IPS-18a (cell line): ENCODE data around the gene OPA3.

ENCODE experiments used
- H3K27ac ChIP-seq: one replicate; pipeline ENCODE4 v1.5.1; 2013; ENCODE audit warnings: low read length
- H3K27me3 ChIP-seq: one replicate; pipeline ENCODE4 v1.6.1; 2013; ENCODE audit warnings: mild to moderate bottlenecking, low read length; ENCODE audit not compliant: control insufficient read depth, insufficient read depth
- H3K36me3 ChIP-seq: one replicate; pipeline ENCODE4 v1.6.1; 2013; ENCODE audit warnings: low read depth, low read length; ENCODE audit not compliant: control insufficient read depth
- H3K4me1 ChIP-seq: one replicate; pipeline ENCODE4 v1.6.1; 2013; ENCODE audit warnings: low read depth, low read length; ENCODE audit not compliant: control insufficient read depth
- H3K4me3 ChIP-seq: one replicate; pipeline ENCODE4 v1.5.1; 2013; ENCODE audit warnings: low read length
- H3K9ac ChIP-seq: one replicate; pipeline ENCODE4 v1.6.1; 2013; ENCODE audit warnings: mild to moderate bottlenecking, low read length, moderate library complexity
- H3K9me3 ChIP-seq: one replicate; pipeline ENCODE4 v1.6.1; 2013; ENCODE audit warnings: low read depth, low read length; ENCODE audit not compliant: control insufficient read depth

The OPA3 gene

GRCh38 chr19:45593520-45593919 is 8.9 kb upstream of the OPA3 start:
- H3K4me3 ChIP-seq, result no peak overlapping the region
- H3K27ac ChIP-seq, result no peak overlapping the region
- peaks cover 57% of the 10 kb centered on the region for H3K27me3 ChIP-seq
- no peaks in the 10 kb centered on the region for H3K36me3 ChIP-seq
- H3K9me3 ChIP-seq, result no peaks in the 10 kb centered on the region
- H3K4me1 ChIP-seq, result peaks cover 10% of the 10 kb centered on the region
- no peak overlapping the region for H3K9ac ChIP-seq

GRCh38 chr19:45592366-45592765 is 7.8 kb upstream of the OPA3 start:
- Histone ChIP-seq H3K27ac (no peak overlapping the region), H3K36me3 (no peaks in the 10 kb centered on the region), H3K9me3 (no peaks in the 10 kb centered on the region), H3K4me3 (no peak overlapping the region), H3K4me1 (peaks cover under 1% of the 10 kb centered on the region), H3K27me3 (peaks cover 45% of the 10 kb centered on the region), H3K9ac (no peak overlapping the region)

DNA sequence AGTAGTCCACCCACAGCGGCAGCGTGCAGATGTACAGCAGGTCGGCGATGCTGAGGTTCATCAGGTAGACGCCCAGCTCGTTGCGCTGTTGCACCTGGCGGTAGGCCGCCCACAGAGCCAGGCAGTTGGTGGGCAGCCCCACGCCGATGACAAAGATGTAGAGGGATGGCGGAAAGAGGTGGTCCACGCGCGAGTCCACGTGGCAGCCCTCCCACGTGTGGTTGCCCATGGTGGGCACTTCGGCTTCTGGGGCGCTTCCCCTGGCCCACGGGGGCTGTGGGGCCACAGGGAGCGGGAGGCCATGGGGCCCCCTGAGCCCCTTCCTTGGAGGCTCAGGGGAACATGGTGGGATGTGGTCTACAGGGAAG is 7.0 kb upstream of the OPA3 start:
- Histone ChIP-seq H3K4me1 (no peaks in the 10 kb centered on the region), H3K9ac (no peak overlapping the region), H3K9me3 (no peaks in the 10 kb centered on the region), H3K36me3 (no peaks in the 10 kb centered on the region), H3K27ac (no peak overlapping the region), H3K4me3 (no peak overlapping the region), H3K27me3 (peaks cover 38% of the 10 kb centered on the region)

DNA sequence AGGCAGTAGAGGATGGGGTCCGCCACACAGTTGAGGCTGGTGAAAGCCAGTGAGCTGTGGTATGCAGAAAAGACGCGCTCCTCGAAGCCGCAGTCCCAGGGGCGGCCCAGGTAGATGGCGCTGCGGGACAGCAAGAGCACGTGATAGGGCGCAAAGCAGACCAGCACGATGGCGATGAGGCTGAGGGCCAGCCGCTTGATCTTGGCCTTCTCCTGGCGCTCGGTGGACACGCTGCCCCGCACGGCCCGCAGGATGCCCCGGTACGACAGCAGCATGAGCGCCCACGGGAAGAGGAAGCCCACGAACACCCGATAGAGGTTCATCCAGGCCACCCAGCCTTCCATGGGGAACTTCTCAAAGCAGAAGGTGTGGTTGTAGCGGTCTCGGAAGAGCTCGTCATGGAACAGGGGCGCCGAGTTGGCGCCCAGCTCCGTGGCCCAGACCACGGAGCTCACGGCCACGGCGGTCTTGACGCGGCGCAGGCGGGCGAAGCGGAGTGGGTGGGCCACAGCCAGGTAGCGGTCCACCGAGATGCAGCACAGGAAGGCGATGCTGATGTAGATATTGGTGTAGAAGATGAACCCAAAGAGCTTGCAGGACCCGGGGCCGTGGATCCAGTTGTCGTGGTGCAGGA is 6.5 kb upstream of the OPA3 start:
- Histone ChIP-seq H3K9me3 (no peaks in the 10 kb centered on the region), H3K4me1 (no peaks in the 10 kb centered on the region), H3K36me3 (no peaks in the 10 kb centered on the region), H3K9ac (no peak overlapping the region), H3K27ac (no peak overlapping the region), H3K4me3 (no peak overlapping the region), H3K27me3 (peaks cover 33% of the 10 kb centered on the region)

- Histone ChIP-seq H3K4me3 (no peak overlapping the region), H3K27me3 (peaks cover 33% of the 10 kb centered on the region), H3K4me1 (no peaks in the 10 kb centered on the region), H3K9me3 (no peaks in the 10 kb centered on the region), H3K36me3 (no peaks in the 10 kb centered on the region), H3K9ac (no peak overlapping the region), H3K27ac (no peak overlapping the region)
Observed at GRCh38 chr19:45590300-45591003, 5.8 kb upstream of the OPA3 start.

- no peak overlapping the region for H3K4me3 ChIP-seq
- H3K27me3 ChIP-seq, result peaks cover 33% of the 10 kb centered on the region
- H3K9ac ChIP-seq, result no peak overlapping the region
- H3K4me1 ChIP-seq, result no peaks in the 10 kb centered on the region
- no peak overlapping the region for H3K27ac ChIP-seq
- no peaks in the 10 kb centered on the region for H3K9me3 ChIP-seq
- no peaks in the 10 kb centered on the region for H3K36me3 ChIP-seq
Observed at GRCh38 chr19:45589768-45590167, 5.2 kb upstream of the OPA3 start.

GRCh38 chr19:45587873-45588272 is 3.3 kb upstream of the OPA3 start:
- Histone ChIP-seq H3K4me1 (no peaks in the 10 kb centered on the region), H3K27me3 (peaks cover 32% of the 10 kb centered on the region), H3K9ac (no peak overlapping the region), H3K4me3 (no peak overlapping the region), H3K27ac (no peak overlapping the region), H3K9me3 (no peaks in the 10 kb centered on the region), H3K36me3 (no peaks in the 10 kb centered on the region)

- peak overlapping the region; percentile 60 for H3K27ac ChIP-seq
- no peaks in the 10 kb centered on the region for H3K36me3 ChIP-seq
- H3K9me3 ChIP-seq, result no peaks in the 10 kb centered on the region
Observed at GRCh38 chr19:45585158-45585577, 566 bp upstream of the OPA3 start.

GRCh38 chr19:45581576-45581975 is 3.0 kb downstream of the OPA3 start:
- Histone ChIP-seq H3K27ac (no peak overlapping the region), H3K9ac (no peak overlapping the region), H3K36me3 (no peaks in the 10 kb centered on the region), H3K9me3 (no peaks in the 10 kb centered on the region), H3K4me1 (peaks cover 14% of the 10 kb centered on the region), H3K4me3 (no peak overlapping the region), H3K27me3 (no peaks in the 10 kb centered on the region)

More at GRCh38 chr19:45585158-45585577, 566 bp upstream of the OPA3 start:
- H3K4me1 ChIP-seq, result no peaks in the 10 kb centered on the region
- peaks cover 6% of the 10 kb centered on the region for H3K27me3 ChIP-seq
- no peak overlapping the region for H3K9ac ChIP-seq
- peak overlapping the region; percentile 93 for H3K4me3 ChIP-seq

- H3K9me3 ChIP-seq, result no peaks in the 10 kb centered on the region
- H3K27ac ChIP-seq, result no peak overlapping the region
- H3K27me3 ChIP-seq, result no peaks in the 10 kb centered on the region
- no peaks in the 10 kb centered on the region for H3K36me3 ChIP-seq
- peaks cover 14% of the 10 kb centered on the region for H3K4me1 ChIP-seq
- H3K9ac ChIP-seq, result no peak overlapping the region
- no peak overlapping the region for H3K4me3 ChIP-seq
Observed at GRCh38 chr19:45578861-45579260, 5.7 kb downstream of the OPA3 start.

- no peaks in the 10 kb centered on the region for H3K36me3 ChIP-seq
- H3K9ac ChIP-seq, result no peak overlapping the region
- no peaks in the 10 kb centered on the region for H3K9me3 ChIP-seq
- no peaks in the 10 kb centered on the region for H3K27me3 ChIP-seq
- no peak overlapping the region for H3K27ac ChIP-seq
- H3K4me3 ChIP-seq, result no peak overlapping the region
- H3K4me1 ChIP-seq, result peaks cover 14% of the 10 kb centered on the region
Observed at GRCh38 chr19:45577111-45577905, 7.3 kb downstream of the OPA3 start.
